Measurements from ENCODE around the gene NXPH3.

DNA sequence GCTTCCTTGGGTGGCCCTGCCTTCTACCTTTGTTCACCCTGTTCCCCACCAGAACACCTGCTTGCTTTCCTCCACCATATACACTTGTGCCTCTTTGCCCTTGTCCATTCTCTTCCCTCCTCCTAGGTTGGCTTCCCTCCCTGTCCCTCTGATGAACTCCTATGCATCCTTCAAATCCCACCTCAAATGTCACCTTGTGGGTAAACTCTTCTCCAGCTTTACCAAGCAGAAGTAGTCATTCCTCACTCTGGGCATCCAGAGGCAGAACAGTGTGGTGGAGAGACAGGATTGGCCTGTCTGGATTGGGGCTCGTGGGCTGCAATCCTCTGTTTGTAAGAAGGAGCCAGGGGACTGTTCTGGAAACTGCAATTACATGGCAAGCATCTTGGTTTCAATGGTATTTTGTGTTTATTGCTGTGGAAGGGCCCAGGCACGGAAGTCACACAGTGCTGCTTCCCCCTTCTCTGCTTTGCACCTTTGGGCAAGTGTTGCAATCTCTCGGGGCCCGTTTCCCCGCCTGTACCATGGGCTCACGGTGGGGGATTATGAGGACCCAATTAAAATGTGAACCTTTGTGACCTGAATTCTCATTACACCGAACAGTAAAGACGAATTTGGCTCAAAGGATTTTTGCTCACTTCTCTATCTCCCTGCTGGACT, 21.9 kb upstream of the NXPH3 start:
- TF ChIP-seq GATA2 (IDR thresholded peaks at IDR 0.05; ENCODE audit: low read depth, low read length) (no peak), GATA3 (IDR thresholded peaks at IDR 0.05; ENCODE audit: low read depth, low read length) (no peak)

Measured in SH-SY5Y (cell line).